ENCODE data around the gene MAMDC2. TPM values are rescaled to one million over a fixed set of nuclear protein-coding genes. Genes with fewer than 3 reads are reported as not detected.

The MAMDC2 gene
- polyA plus RNA-seq (2012; ENCODE audit: insufficient read depth, insufficient read length) = not detected

- DNase-seq (ENCODE audit: low read depth, low spot score) = no peak
- H3K4me3 ChIP-seq (ENCODE audit: low read length) = no peak within 1 kb of the TSS
Observed at GRCh38 chr9:70043689-70044489, at the start of gene MAMDC2. TSS of gene MAMDC2 (plus strand) at chr9:70043848. CDS start at chr9:70044198, 350 bp downstream.

- DNase-seq (ENCODE audit: low read depth, low spot score) = no peak
- no peak overlapping the region for H3K4me3 ChIP-seq (ENCODE audit: low read length)
Observed at GRCh38 chr9:69995846-69996245, 47.8 kb upstream of the MAMDC2 start.

GRCh38 chr9:69996967-69997366, 46.7 kb upstream of the MAMDC2 start:
- DNase-seq (ENCODE audit: low read depth, low spot score) = no peak
- H3K4me3 ChIP-seq (ENCODE audit: low read length) = no peak overlapping the region

GRCh38 chr9:69997524-69997923, 46.1 kb upstream of the MAMDC2 start:
- no peak overlapping the region for H3K4me3 ChIP-seq (ENCODE audit: low read length)
- no peak for DNase-seq (ENCODE audit: low read depth, low spot score)

GRCh38 chr9:69999315-69999714, 44.3 kb upstream of the MAMDC2 start:
- H3K4me3 ChIP-seq (ENCODE audit: low read length) = no peak overlapping the region
- DNase-seq (ENCODE audit: low read depth, low spot score) = no peak

GRCh38 chr9:70000469-70000868, 43.2 kb upstream of the MAMDC2 start:
- no peak for DNase-seq (ENCODE audit: low read depth, low spot score)
- no peak overlapping the region for H3K4me3 ChIP-seq (ENCODE audit: low read length)

GRCh38 chr9:70003901-70004714, 39.5 kb upstream of the MAMDC2 start:
- no peak overlapping the region for H3K4me3 ChIP-seq (ENCODE audit: low read length)
- no peak for DNase-seq (ENCODE audit: low read depth, low spot score)

- H3K4me3 ChIP-seq (ENCODE audit: low read length) = no peak overlapping the region
Observed at GRCh38 chr9:70006306-70006705, 37.3 kb upstream of the MAMDC2 start.

GRCh38 chr9:70007831-70008230, 35.8 kb upstream of the MAMDC2 start:
- no peak overlapping the region for H3K4me3 ChIP-seq (ENCODE audit: low read length)

More at GRCh38 chr9:70006306-70006705, 37.3 kb upstream of the MAMDC2 start:
- no peak for DNase-seq (ENCODE audit: low read depth, low spot score)

GRCh38 chr9:70010015-70010414, 33.6 kb upstream of the MAMDC2 start:
- DNase-seq (ENCODE audit: low read depth, low spot score) = no peak
- H3K4me3 ChIP-seq (ENCODE audit: low read length) = no peak overlapping the region

More at GRCh38 chr9:70007831-70008230, 35.8 kb upstream of the MAMDC2 start:
- DNase-seq (ENCODE audit: low read depth, low spot score) = no peak

- H3K4me3 ChIP-seq (ENCODE audit: low read length) = no peak overlapping the region
- no peak for DNase-seq (ENCODE audit: low read depth, low spot score)
Observed at GRCh38 chr9:70011366-70011765, 32.3 kb upstream of the MAMDC2 start.

- no peak overlapping the region for H3K4me3 ChIP-seq (ENCODE audit: low read length)
- DNase-seq (ENCODE audit: low read depth, low spot score) = no peak
Observed at GRCh38 chr9:70012569-70012968, 31.1 kb upstream of the MAMDC2 start.

GRCh38 chr9:70013598-70014196, 30.0 kb upstream of the MAMDC2 start:
- peak; percentile 25 for DNase-seq (ENCODE audit: low read depth, low spot score)

GRCh38 chr9:70015099-70015498, 28.5 kb upstream of the MAMDC2 start:
- DNase-seq (ENCODE audit: low read depth, low spot score) = no peak
- no peak overlapping the region for H3K4me3 ChIP-seq (ENCODE audit: low read length)

More at GRCh38 chr9:70013598-70014196, 30.0 kb upstream of the MAMDC2 start:
- no peak overlapping the region for H3K4me3 ChIP-seq (ENCODE audit: low read length)

GRCh38 chr9:70020217-70020616, 23.4 kb upstream of the MAMDC2 start:
- H3K4me3 ChIP-seq (ENCODE audit: low read length) = no peak overlapping the region
- no peak for DNase-seq (ENCODE audit: low read depth, low spot score)

GRCh38 chr9:70020991-70021571, 22.6 kb upstream of the MAMDC2 start:
- H3K4me3 ChIP-seq (ENCODE audit: low read length) = no peak overlapping the region
- DNase-seq (ENCODE audit: low read depth, low spot score) = no peak

- no peak overlapping the region for H3K4me3 ChIP-seq (ENCODE audit: low read length)
- no peak for DNase-seq (ENCODE audit: low read depth, low spot score)
Observed at GRCh38 chr9:70028287-70028686, 15.4 kb upstream of the MAMDC2 start.

GRCh38 chr9:70030156-70030555, 13.5 kb upstream of the MAMDC2 start:
- DNase-seq (ENCODE audit: low read depth, low spot score) = no peak
- no peak overlapping the region for H3K4me3 ChIP-seq (ENCODE audit: low read length)

- DNase-seq (ENCODE audit: low read depth, low spot score) = no peak
- no peak overlapping the region for H3K4me3 ChIP-seq (ENCODE audit: low read length)
Observed at GRCh38 chr9:70031141-70031545, 12.5 kb upstream of the MAMDC2 start.
